ENCODE results near the gene SIPA1L3.

The SIPA1L3 gene

DNA sequence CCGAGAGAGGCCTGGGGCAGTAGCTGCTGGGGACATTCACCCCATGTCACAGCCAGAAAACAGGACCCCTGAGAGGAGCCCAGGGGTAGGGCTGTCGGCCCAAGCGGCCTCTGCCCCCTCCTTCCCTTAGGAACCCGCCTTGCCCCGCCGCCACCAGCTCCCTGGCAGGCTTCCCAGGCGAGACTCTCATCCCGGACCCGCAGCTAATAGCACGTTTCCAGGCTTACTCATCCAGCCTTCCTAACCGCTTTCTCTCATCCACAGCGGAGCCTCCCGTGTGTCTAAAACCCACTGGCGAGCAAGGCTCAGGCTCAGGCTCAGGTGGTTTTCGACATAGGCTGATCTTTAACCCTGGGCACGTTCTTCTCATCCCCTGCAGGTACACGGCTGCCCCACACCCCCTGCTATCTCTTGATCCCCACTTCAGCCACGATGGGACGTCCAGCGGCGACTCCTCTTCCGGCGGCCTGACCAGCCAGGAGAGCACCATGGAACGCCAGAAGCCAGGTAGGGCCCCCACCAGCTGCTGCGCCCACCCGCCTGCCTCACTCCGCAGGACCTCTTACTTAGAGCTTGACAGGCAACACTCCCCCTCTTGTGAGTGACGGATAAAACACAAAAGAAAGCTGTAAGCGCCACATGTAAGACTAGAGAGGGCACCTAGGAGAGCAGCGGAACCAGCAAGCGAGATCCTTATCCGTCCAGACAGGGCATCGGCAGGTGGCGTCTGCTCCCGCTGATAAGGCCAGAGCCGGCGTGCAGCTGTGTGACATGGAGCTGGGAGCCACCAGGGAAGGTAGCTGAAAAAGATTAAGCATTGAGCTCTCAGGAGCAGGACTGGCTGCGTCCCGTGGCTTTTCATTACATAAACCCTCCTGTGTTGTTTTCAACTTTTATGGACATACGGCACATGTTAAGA lies 245.7 kb downstream of the SIPA1L3 start:
- no peak for DNase-seq (ENCODE audit: low read depth in 2 of 2)

GRCh38 chr19:38155453-38155852 lies 248.4 kb downstream of the SIPA1L3 start:
- peak; percentile 3 to 4 for DNase-seq (ENCODE audit: low read depth in 2 of 2)

GRCh38 chr19:38158730-38159129 lies 251.7 kb downstream of the SIPA1L3 start:
- DNase-seq (ENCODE audit: low read depth in 2 of 2), result no peak

GRCh38 chr19:38162094-38162493 lies 255.1 kb downstream of the SIPA1L3 start:
- DNase-seq (ENCODE audit: low read depth in 2 of 2), result no peak

- no peak for DNase-seq (ENCODE audit: low read depth in 2 of 2)
Measured at GRCh38 chr19:38162632-38163031, 255.6 kb downstream of the SIPA1L3 start.

DNA sequence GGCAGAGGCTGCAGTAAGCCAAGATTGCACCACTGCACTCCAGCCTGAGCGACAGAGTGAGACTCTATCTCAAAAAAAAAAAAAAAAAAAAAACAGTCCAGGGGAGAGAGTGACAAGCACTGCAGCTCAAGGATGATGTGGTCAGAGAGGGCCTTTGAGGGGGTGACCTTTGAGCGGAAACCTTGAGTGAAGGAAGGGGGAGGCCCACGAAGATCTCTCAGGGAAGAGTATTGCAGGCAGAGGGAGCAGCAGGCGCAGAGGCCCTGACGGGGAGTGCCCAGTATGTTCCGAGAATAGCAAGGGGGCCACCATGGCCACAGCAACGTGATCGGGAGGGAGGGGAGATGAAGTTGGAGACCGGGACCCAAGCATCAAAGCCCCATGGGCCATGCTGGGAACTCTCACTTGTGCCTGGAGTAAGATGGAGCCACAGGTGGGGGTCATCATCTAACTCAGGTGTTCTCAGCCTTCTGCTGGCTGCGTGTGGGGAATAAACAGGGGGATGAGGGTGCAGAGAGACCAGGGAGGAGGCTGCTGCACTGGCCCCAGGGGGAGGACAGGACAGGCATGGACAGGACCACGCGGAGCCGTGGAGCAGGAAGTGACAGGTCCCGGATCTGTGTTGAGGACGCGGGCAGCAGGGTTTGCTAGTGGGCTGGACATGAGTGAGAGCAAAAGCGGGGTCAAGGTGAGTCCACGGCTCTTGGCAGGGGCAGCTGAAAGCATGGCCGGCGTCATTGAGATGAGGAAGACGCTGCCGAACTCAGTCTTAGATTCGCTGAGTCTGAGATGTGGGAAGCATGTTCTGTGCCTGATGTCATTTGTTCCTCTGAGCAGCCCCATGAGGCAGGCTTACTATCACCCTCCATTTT lies 256.6 kb downstream of the SIPA1L3 start:
- no peak for DNase-seq (ENCODE audit: low read depth in 2 of 2)

GRCh38 chr19:38164526-38164925 lies 257.5 kb downstream of the SIPA1L3 start:
- no peak for DNase-seq (ENCODE audit: low read depth in 2 of 2)

DNA sequence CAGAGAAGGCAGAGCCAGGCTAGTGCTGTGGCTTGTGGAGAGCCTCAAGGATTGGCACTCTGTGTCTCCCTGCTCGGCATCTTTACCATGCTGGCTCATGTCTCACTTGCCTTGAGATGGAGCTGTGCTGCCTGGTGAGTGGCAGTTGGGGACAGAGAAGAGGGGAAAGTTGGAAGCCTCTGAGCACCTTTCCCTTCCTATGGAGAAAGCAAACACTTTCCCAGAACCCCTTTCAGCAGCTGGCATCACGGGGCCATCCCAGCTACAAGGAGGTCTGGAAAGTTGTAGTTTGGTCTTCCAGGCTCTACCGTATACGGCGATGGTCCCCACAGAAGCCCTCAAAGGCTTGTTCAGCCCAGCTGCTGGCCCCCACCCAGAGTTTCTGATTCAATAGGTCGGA lies 258.3 kb downstream of the SIPA1L3 start:
- DNase-seq (ENCODE audit: low read depth in 2 of 2), result no peak

DNA sequence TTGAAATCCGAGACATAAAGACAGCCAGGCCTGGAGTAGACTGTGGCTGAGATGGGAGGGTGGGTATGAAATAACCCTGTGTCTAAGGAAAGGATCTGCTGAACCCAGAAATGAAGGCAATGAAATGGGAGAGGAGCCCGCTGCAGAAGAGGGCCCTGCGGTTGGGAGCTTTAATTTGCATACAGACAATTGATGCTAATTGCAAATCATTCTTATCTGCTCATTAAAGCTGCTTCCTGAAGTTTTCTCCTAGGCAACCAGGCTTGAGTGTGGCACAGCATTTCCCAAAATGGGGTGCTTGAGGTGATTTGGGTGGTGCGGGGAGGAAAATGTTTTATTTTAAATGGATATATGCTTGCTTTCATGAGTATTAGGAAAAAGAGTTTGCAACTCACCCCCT lies 261.6 kb downstream of the SIPA1L3 start:
- no peak for DNase-seq (ENCODE audit: low read depth in 2 of 2)

DNA sequence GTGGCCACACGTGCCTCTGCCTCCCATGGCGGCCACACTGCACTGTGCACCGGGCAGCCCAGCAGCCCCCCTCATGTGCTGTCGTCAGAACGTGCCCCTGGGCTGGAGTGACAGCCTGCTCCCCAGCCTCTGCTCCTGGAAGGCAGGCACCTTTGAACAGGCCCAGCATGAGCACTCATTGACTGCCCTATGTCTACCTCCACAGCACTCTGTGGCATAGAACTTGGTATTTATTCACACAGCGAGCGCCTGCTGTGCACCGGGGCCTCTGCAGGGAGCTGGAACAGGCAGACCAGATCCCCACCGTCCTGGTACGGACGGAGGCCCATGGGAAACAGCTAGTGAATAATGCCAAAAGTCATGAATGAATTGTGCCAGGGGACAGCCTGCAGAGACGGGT lies 263.3 kb downstream of the SIPA1L3 start:
- DNase-seq (ENCODE audit: low read depth in 2 of 2), result no peak

DNA sequence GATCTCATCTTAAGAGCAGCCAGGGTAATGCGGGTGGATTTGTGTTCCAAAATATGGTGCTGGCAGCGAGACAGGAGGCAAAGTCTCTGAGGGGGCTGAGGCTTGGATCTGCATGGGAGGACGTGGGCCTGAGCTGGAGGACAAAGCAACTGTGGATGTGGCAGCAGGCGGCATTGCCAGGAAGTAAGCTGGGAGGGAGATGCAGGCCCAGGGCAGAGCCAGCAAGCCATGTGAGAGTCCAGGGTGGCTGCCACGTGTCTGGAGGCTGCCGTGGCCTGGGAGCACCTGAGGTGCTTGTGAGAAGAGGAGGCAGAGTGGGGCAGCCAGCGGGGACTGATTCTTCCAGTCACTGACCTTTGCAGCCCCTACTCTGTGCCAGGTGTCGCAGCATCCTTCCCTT lies 265.0 kb downstream of the SIPA1L3 start:
- no peak for DNase-seq (ENCODE audit: low read depth in 2 of 2)

DNA sequence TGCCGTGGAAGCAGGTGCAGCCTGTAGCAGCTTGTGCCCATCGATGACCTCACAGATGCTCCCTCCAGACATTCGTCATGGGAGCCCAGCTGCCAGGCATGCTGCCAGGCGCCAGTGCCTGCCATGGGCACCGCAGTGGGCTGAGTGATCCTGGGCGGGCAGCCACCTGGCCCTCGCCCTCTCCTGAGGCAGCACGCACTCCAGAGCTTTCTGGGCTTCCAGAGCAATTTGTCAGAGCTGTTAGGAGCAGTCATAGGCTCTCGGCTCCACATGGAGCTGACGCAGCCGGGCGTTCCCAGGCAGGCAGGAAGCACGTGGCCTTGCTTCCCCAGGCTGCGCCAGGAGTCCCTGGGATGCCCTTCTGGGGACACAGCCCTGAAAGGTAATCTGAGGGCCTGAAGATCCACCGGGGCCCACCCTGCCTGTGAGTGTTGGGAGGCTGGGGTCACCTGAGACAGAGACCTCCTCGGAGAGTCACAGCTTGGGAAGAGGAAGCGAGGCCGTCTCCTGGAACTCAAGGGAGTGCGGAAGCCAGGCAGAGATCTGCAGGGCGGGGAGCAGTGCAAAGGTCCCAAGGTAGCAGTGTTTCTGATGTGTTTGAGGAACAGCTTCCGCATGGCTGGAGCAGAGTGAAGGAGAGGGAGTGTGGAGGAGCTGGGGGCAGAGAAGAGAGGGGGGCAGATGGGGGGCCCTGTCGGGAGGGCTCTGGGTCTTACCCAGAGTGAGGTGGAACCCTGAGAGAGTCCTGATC lies 266.5 kb downstream of the SIPA1L3 start:
- no peak for DNase-seq (ENCODE audit: low read depth in 2 of 2)

- no peak for DNase-seq (ENCODE audit: low read depth in 2 of 2)
Measured at GRCh38 chr19:38175422-38175821, 268.4 kb downstream of the SIPA1L3 start.

DNA sequence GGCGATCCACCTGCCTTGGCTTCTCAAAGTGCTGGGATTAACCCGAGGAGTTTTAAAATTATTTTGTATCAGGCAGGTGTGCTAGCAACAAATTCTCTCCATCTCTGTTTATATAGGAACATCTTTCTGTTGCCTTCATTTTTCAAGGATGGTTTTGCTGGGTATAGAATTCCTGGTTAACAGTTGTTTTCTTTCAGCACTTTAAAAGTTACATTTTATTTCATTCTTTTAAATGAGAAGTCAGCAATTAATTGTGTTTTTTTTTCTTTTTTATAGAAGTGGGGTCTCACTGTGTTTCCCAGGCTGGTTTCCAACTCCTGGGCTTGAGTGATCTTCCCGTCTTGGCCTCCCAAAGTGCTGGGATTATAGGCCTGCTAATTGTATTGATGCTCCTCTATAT lies 273.1 kb downstream of the SIPA1L3 start:
- no peak for DNase-seq (ENCODE audit: low read depth in 2 of 2)

DNA sequence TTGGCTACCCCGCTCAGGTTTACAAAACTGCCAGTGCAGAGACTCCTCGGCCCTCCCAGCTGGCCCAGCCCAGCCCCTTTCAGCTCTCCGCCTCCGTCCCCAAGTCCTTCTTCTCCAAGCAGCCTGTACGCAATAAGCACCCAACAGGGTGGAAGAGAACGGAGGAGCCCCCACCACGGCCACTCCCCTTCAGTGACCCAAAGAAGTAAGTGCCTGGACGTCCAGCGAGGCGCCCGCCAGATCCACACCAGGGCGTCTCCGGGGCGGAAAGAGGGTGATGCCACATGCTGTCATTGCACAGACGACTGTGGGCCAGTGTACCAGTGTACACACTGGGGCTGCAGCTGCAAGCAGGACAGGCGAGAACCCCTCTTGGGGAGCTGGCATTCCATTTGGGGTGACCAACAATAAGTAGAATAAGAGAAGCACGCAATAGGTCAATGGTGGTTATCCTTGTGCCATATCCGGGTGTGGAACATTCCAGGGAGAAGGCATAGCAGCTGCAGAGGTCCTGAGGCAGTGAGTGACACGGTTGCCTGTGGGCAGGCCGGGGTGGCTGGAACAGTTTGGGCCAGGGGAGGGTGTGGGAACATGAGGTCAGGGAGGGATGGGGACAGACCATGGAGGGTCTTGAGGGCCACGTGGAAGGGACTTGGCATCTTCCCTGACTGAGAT lies 275.7 kb downstream of the SIPA1L3 start:
- no peak for DNase-seq (ENCODE audit: low read depth in 2 of 2)

DNA sequence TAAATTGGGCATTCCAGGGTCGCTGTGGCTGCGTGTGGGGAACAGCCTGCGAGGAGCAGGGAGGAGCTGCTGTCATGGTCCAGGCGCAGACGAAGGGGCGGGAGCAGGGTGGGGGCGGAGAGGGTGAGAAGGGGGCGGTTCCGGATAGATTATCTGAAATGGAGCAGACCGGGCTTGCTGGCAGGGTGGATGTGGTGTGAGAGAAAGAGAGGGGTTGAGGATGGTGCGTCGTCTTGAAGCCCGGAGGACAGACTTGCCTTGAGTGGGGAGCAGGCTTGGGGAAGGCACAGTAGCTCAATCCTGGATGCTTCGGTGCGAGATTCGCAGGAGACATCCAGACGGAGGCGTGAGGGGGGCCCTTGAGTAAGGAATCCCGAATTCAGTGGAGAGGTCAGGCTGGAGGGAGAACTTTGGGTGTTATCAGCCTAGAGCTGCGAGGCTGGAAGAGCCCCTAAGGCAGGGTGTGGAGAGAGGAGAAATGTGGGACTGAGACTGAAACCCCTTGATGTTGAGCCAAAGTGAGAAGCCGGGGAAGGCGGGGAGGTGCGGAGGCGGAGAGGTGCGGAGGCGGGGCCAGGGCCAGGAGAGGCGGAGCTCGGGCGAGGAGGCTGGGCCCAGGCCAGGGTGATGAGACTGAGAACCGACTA lies 276.4 kb downstream of the SIPA1L3 start:
- no peak for DNase-seq (ENCODE audit: low read depth in 2 of 2)

GRCh38 chr19:38184815-38185214 lies 277.8 kb downstream of the SIPA1L3 start:
- no peak for DNase-seq (ENCODE audit: low read depth in 2 of 2)

- no peak for DNase-seq (ENCODE audit: low read depth in 2 of 2)
Measured at GRCh38 chr19:38185562-38185961, 278.6 kb downstream of the SIPA1L3 start.

GRCh38 chr19:38190061-38190460 lies 283.1 kb downstream of the SIPA1L3 start:
- DNase-seq (ENCODE audit: low read depth in 2 of 2), result no peak

DNA sequence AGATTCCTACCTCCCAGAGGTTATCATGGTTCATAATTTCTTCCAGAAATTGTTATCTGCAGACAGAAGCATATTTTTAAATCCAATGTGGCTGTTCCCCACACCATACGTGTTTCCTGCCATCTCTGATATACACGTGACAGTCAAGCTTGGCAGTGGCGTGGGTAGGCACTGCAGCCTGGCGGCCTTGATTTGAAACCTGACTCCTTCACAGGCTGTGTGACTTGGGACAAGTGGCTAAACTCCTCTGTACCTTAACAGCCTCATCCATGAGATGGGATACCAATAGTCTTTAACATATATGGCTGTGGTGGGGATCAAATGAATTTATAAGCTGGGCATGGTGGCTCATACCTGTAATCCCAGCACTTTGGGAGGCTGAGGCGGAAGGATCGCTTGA lies 283.8 kb downstream of the SIPA1L3 start:
- no peak for DNase-seq (ENCODE audit: low read depth in 2 of 2)

DNA sequence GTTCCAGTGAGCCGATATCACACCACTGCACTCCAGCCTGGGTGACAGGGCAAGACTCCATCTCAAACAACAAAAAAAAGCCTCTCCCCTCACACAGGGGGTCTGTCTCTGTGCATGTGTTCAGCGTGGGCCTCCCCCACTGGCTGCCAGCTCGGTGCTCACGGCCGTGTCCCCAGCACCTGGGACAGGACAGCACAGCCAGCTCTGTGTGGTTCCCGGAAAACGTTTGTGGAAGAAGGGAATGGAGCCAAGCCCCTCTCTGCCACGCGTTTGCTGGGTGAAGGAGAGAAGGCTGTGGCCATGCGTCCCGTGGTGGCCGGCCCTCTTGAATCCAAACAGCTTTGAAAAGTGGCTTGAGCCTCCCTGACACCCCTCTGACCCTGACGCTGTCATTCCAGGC lies 284.7 kb downstream of the SIPA1L3 start:
- no peak for DNase-seq (ENCODE audit: low read depth in 2 of 2)
